GM19467 (cell line): ENCODE results near the gene TRABD.
"Not testable (repeated sequence)": the region's sequence is repeated elsewhere in the genome, so short reads cannot be mapped to it uniquely, and the experiment has no call there.

ENCODE experiments used
- ATAC-seq: cut with Tn5 transposase; IDR thresholded peaks from one replicate; pipeline ENCODE4 v1.9.1; 2021; ENCODE audit warnings: mild to moderate bottlenecking, moderate library complexity; ENCODE audit not compliant: unreplicated experiment

The TRABD gene

DNA sequence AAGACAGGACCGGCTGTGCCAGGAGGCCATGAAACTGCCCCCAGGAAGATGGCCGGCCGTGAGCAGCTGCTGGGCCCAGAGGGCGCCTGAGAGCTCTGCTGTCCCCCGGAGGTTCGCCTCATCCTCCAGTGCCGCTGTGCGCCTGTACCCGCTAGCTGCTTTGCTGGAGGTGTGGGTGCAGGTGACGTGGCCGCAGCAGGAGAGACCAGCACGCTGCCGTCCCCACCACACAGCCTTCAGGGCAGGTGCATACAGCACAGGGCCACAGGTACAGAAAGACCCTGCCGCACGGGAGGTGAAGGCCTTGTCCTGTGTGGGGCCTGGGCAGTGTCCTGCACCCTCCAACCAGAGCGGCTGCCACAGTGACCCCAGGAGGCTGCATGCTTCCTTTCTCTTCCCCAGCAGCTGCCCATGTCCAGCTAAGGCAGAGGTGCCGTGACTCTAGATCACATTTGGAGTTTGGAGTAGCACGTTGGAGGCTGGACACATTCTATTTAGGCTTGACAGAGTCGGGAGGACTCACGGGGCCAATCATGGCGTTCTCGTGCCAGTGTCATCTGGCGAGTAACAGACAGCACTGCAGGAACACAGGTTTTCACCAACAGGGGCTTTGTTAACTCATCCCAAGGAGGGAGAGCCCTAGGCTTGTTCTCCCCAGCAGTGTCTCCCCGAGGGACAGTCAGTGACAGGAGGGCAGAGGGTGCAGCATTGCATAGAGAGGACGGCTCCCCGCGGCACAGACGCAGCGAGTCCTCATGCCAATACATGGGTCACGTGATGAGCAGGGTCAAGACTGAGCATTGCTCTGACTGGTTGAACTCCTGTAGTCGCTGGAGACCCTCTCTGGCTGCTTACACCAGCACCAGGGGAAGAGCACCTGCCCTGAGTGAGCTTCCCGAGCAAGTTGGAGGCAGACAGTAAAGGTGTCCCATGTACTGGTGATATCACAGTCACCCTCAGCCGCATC is 33.9 kb upstream of the TRABD start:
- ATAC-seq: no peak

DNA sequence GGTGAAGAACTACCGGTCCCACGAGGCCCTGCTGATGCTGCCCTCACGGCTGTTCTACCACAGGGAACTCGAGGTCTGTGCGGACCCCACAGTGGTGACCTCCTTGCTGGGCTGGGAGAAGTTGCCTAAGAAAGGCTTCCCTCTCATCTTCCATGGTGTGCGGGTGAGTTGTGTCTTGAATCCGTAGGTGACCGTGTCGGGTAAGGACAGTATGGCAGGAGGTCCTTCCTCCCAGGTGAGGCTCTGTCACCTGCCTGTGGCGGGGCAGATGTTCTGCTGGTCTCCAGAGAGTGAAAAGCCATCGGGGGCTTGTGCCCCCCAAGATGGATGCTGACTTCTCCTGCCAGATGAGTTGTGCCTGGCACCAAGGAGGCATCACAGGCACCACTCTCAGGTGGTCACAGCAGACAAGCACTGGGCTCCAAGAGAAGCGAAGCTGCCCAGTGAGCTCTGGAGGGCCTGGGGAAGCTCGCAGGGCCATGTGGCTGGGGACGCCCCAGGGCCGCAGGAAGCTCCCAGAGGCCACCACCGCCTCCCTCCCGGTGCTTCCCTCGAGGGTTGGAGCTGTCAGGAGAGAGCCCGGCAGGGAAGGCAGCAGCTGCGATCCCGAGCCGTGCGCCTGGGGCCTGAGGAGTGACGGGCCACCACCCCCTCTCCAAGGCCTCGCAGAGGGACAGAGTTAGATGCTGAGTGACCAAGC is 32.5 kb upstream of the TRABD start:
- ATAC-seq: no peak

DNA sequence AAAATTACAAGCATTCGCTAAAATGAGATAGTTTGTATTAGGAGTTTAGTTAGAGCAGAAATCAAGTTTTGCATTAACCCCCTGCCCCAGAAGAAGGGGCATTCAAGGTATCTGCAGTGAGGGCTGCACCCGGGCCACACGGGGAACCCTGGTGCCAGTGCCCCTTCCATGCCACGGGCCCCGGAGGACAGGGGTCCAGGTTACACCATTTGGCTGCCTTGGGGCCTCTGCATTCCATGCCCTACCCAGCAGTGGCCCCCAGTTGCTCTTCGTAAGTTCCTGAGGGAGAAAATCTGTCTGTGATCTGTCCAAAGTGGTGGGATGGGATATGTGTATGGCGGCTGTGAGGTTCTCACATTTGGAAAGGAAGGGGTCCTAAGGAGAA is 32.0 kb upstream of the TRABD start:
- no peak for ATAC-seq

DNA sequence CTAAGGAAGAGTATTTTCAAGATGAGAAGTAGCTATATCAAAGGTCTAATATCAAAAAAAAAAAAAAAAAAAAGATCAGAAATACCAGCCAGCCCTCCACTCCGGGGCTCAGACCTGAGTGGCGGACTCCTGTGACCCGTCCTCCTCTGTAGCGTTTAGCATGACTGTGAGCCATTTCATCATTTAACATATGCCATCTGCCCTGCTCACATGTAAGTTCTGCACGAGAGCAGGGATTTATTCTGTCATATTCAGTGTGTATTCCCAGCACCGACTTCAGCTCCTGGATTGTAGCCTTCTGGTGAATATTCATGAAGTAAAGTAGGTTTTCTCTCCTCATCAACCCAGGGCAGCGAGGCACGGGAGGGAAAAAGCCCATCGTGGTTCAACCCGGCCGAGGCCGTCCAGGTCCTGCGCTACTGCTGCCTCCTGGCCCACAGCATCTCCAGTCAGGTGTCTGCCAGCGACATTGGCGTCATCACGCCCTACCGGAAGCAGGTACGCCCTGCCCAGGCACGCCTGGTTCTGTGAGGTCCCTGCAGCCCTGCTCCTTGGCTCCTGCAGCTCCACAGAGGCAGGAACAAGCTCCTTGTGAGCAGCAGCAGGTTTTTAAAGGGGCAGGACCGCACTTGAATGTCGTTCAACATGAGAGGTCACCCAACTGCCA is 27.9 kb upstream of the TRABD start:
- ATAC-seq: no peak

DNA sequence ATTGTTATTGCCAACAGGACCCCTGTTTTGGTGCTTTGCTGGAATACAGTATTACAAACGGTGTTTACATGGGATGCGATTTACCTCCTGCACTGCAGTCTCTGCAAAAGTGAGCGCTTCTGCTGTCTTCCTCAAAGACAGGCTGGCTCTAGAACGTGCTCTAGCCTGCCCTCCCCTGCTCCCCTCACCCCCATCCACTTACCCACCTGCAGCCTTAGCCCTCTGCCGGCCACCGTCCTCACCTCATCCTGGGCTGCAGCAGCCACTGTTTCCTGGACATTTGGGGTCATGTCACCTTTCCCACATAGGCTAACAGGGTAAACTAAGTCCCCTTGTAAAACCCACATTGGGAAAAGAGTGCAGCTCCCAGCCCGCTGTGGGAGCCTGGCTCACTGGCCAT is 24.8 kb upstream of the TRABD start:
- no peak for ATAC-seq

DNA sequence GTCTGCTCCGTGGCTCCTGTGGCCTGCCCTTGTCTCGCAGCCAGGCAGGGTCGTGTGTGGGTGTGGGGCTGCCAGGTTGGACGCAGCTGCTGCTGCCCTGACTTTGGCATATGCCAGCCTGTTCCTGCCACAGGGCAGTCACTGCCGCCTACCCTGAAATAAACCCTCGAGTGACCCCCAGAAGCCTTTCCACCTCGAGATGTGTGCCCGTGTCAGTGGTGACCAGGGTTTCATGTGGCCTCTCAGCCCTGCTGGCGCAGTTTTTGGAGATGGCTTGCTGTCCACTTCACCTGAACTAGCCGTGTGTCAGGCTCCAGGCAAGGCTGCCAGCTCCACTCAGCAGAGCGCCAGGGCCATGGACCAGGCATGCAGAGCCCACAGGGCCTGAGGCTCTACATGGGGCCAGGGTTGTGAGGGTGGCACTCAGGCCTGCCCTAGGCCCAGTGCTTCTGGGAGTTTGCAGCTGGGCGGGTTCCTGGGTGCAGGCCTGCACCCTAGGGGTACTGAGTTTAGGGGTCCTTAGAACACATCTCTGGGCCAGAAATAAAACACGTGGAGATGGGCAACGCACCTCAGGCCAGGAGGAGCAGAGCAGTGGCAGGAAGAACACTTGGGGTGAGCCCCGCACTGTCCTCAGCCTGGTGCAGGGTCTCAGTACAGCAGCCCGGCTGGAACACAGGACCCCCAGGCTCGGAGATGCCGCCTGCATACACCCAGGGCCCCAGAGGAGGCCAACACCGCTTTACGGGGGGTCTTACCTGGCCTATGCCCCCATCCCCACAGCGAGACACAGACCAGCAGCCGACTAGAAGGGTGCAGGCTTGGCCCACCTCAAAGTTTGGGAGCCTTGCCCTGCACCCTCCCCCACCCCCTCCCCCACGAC is 24.0 kb upstream of the TRABD start:
- no peak for ATAC-seq

DNA sequence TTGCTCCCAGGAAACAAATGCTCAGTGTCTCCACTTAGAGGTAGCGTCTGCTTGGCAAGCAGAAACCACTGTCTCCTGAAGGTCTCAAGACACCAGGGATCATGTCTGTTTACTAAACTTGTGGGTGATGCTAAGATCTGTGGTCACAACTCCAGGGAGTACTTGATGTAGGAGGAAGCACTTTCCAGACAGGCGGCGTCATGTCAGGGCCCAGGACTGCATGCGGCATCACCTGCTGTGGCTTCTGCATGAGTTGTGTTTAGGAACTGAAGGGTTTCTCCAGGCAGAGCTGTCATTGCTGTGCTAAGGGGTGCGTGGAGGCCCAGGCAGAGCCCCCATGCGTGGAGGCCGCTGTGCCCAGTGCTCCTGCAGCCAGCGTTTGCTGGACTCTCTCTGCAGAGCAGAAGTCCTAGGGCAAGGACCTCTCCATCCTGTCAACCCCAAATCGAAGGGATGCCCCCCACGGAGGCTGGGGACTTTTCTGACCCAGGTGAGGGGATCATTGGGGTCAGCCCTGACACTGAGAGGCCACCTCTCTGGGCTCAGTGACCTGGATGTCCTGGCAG is 23.2 kb upstream of the TRABD start:
- no peak for ATAC-seq

DNA sequence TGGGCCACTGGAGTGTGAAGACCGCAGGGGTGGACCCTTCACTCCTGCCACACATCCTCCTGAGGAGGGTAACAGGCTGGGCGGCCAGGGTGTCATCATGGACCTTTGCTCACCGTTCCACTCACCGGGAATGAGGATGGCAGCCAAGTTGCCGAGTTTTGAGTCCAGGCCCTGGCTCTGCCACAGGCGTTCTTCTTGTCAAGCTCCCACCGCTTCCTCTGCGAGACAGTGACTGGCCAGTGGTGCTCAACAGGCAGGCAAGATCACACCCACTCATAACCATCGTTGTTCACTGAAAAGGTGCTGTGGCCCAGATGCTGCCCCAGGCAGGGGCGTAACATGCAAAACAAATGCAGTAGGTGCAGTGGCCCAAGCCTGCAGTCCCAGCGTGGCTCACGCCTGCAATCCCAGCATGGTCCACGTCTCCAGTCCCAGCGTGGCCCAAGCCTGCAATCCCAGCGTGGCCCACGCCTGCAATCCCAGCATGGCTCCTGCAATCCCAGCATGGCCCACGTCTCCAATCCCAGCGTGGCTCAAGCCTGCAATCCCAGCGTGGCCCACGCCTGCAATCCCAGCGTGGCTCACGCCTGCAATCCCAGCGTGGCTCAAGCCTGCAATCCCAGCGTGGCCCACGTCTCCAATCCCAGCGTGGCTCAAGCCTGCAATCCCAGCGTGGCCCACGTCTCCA is 20.1 kb upstream of the TRABD start:
- ATAC-seq: no peak

DNA sequence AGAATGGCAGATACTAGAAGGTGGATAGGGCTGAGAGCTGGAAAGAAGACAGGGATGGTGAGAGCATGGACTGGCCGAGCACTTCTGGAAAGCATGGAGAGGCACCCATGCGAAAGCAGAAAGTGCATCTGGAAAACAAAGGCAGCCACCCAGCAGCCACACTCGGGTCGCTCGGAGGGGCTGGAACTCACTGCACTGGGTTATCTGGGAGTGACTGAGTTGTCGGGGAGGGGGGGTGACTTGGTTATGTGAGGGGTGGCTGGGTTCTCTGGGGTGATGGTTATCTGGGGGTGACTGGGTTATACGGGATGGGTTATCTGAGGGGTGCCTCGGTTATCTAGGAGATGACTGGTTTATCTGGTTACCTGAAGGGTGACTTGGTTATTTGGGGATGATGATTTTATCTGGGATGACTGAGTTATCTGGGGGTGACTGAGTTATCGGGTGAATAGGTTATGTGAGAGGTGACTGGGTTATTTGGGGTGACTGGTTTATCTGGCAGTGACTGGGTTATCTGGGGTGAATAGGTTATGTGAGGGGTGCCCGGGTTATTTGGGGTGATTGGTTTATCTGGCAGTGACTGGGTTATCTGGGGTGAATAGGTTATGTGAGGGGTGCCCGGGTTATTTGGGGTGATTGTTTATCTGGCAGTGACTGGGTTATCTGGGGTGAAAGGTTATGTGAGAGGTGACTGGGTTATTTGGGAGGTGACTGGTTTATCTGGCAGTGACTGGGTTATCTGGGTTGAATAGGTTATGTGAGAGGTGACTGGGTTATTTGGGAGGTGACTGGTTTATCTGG is 17.8 kb upstream of the TRABD start:
- ATAC-seq: no peak

DNA sequence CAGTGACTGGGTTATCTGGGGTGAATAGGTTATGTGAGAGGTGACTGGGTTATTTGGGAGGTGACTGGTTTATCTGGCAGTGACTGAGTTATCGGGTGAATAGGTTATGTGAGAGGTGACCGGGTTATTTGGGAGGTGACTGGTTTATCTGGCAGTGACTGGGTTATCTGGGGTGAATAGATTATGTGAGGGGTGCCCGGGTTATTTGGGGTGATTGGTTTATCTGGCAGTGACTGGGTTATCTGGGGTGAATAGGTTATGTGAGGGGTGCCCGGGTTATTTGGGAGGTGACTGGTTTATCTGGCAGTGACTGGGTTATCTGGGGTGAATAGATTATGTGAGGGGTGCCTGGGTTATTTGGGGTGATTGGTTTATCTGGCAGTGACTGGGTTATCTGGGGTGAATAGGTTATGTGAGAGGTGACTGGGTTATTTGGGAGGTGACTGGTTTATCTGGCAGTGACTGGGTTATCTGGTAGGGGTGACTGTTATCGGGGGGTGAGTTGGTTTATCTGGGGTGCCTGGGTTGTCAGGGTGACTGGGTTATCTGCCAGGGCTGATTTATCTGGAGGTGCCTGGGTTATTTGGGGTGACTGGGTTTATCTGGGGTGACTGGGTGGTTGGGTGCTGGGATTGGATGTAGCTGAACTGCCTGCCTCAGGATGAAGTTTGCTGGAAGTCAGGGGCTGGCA is 17.1 kb upstream of the TRABD start:
- ATAC-seq: not testable (repeated sequence)

DNA sequence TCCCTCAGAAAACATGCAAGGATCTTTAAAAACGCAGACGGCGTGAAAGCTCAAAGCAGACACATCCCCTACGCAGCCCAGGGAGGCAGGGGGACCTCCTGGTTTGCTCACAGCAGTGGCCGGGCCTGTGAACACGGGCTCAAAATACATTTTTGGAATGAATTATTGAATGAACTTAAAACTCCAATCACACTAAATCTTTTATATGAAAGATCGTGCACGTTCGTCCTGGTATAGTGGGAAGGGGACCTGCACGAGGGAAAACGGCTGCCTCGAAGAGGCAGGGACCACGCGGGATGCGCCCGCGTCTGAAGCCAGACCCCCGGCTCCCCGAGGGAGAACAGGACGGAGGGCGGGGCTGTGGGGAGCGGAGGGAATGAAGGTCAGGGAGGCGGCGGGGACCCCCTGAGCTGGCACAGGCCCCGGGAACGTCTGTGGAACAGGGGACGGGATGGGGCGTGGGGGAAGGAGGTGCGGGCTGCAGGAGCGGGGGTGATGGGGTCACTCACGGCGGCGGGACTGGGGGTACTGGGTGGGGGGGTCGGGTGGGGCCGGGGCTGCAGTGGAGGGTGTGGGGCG is 16.4 kb upstream of the TRABD start:
- no peak for ATAC-seq

DNA sequence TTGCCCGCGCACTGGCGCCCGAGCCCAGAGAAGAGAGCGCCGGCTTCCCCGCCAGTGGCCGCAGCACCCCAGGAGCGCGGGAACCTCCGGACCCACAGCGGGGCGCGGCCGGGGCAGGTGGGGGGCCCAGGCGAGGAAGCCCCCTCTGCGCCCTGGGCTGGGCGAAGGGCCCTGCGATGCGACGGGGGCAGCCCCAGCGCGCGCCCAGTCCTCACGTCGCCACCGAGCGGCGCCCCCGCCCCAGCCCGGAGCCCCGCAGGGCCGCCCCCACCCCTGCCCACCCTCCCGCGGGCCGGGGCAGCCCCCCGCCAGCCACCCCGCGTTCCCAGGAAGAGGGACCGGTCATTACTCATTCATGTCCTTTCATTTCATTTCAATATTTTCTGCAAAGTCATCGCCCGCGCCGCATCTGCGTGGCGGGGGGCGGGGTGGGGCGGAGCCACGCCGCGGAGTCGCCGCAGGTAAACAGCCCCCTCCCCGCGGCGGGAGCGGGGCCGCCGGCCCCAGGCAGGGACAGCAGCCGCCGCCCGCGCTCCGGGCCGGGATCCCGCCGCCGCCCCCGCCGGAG is 15.9 kb upstream of the TRABD start:
- ATAC-seq: no peak

DNA sequence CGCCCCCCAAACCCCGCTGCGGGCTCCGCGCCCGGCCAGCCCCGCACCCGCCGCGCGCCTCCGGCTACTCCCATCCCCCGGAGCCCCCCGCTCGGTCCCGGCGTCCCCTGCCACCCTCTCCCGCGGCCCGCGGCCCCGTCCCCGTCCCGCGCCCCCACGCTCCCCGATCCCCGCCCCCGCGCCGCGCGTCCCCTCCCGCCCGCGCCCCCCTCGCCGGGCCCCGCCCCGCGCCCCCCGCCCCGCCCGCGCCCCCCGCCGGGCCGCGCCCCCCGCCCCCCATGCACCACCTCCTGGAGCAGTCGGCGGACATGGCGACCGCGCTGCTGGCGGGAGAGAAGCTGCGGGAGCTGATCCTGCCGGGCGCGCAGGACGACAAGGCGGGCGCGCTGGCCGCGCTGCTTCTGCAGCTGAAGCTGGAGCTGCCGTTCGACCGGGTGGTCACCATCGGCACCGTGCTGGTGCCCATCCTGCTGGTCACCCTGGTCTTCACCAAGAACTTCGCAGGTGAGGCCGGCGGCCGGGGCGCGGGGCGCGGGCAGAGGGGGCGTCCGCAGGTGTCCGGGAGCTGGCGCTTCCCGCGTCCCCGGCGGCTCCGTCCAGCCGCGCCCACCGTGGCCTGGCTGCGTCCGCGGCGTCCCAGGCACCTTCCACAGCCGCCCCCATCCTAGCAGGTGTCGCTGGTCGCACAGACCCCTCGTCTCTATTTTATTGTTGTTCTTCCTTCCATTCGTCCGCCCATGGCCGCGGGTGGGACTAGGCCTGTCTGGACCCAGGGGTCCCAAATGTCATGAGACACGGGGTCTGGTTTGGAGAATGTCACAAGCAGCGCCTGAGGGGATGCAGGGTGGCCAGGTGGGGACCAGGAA is 15.0 kb upstream of the TRABD start, which contains the start of gene PANX2:
TSS of gene PANX2 (plus strand) at position 279 of the 866 bp plus-strand sequence. CDS start at position 279, 0 bp downstream.
- no peak for ATAC-seq

DNA sequence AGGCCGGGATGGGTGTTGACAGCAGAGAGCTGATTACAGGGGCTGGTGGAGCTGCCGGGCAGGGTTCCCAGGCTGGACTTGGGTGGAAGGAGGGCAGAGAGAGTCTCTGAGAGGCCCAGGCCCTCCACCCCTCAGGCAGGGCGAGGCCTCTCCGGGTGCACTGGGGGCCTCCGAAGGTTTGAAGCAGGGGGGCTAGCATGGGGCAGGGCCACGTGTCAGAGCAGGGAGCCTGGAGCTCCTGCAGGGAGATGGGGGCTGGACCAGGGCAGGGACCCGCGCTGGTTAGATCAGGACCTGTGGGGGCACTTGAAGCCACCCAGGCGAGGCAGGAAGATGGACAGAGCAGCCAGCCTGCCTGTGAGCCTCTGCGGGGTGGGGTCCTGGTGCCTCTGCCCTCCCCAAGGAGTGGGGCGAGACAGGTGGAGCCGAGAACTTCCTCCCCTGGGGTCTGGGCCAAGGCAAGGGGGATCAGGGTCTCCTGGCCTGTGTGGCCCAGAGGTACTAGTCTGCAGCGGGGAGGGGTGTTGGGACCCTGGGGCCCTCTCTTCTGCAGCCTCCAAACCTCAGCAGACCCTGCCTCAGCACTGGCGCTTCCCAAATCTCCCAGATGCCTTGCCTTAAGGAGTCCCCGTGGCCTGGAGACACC is 14.3 kb upstream of the TRABD start:
- ATAC-seq: no peak

DNA sequence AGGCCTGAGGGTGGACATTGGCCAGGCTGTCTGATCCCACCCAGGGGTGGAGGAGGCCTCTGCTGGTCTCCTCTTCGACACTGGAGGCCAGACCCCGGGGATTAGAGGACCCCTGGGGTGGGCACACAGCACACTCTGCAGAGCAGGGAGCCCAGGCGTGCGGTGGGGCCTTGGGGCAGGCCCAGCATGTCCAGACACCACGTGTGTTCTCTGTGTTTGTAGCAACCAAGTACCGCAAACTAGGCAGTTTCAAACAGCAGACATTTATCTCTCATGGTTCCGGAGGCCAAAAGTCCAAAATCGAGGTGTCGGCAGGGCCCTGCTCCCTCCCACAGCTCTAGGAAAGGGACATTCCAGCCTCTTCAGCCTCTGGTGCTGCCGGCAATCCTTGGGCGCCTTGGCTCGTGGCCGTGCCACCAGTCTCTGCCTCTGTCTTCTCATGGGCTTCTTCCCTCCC is 13.7 kb upstream of the TRABD start:
- no peak for ATAC-seq
